Stomach (tissue), 4 donors: ENCODE measurements around the gene DHX29.

Source experiments
- EP300 ChIP-seq: sonication (generic); formaldehyde crosslinking; IDR thresholded peaks from one replicate; pipeline ENCODE4 v1.6.1; 2017; ENCODE audit warnings: antibody characterized with exemption
- POLR2A ChIP-seq, 4 donors: fragments of 450-650 bp; IDR thresholded peaks; one replicate each; pipeline ENCODE4 v1.6.1; 2016; ENCODE audit warnings: antibody characterized with exemption in 4 of 4, control low read depth in 2 of 4, mild to moderate bottlenecking in 1 of 4, moderate library complexity in 1 of 4
- POLR2AphosphoS5 ChIP-seq, 3 donors: sonication (generic); formaldehyde crosslinking; IDR thresholded peaks; one replicate each; pipeline ENCODE4 v1.6.1; 2016; ENCODE audit warnings: antibody characterized with exemption in 3 of 3
- TF ChIP-seq, protein P1 (sequence below), 7 experiments: fragments of 450-650 bp in 4 of 7; fragments of 200-600 bp in 3 of 7; sonication (generic) in 3 of 7; IDR thresholded peaks; one replicate each; pipeline ENCODE4 v1.5.1; 2016 to 2019; ENCODE audit warnings: antibody characterized with exemption in 7 of 7, control low read depth in 2 of 7, mild to moderate bottlenecking in 1 of 7

DNA sequence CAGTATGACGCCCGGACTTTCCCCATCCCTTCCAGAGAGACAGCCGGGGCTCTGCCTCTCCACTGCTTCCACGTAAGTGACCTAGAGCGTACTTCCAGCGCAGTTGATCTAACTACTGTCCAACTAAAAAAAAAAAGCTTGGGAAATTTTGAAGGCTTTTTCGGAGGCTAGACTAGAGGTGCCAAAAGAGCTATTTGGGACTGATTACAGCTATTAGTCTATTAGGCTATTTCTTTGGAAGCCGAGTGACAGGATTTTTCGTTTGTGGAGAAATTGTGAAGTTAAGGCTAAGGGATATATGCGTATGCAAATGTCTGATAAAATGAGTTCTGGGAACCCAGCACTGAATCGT, 75.6 kb downstream of the DHX29 start:
- TF ChIP-seq, protein P1, sequence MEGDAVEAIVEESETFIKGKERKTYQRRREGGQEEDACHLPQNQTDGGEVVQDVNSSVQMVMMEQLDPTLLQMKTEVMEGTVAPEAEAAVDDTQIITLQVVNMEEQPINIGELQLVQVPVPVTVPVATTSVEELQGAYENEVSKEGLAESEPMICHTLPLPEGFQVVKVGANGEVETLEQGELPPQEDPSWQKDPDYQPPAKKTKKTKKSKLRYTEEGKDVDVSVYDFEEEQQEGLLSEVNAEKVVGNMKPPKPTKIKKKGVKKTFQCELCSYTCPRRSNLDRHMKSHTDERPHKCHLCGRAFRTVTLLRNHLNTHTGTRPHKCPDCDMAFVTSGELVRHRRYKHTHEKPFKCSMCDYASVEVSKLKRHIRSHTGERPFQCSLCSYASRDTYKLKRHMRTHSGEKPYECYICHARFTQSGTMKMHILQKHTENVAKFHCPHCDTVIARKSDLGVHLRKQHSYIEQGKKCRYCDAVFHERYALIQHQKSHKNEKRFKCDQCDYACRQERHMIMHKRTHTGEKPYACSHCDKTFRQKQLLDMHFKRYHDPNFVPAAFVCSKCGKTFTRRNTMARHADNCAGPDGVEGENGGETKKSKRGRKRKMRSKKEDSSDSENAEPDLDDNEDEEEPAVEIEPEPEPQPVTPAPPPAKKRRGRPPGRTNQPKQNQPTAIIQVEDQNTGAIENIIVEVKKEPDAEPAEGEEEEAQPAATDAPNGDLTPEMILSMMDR (IDR thresholded peaks at IDR 0.05): no peak
- no peak for TF ChIP-seq POLR2AphosphoS5 (IDR thresholded peaks at IDR 0.05)
- no peak for TF ChIP-seq EP300
- TF ChIP-seq POLR2A (IDR thresholded peaks at IDR 0.05): no peak
